ENCODE results near the gene TEX53. TPM values are rescaled to one million over a fixed set of nuclear protein-coding genes. Genes with fewer than 3 reads are reported as not detected.

Gene TEX53
- total and polyA plus RNA-seq, 10 of the 15 experiments (the other 5 are each of a cell fraction or from before 2014, with no cell fraction given): not detected

DNA sequence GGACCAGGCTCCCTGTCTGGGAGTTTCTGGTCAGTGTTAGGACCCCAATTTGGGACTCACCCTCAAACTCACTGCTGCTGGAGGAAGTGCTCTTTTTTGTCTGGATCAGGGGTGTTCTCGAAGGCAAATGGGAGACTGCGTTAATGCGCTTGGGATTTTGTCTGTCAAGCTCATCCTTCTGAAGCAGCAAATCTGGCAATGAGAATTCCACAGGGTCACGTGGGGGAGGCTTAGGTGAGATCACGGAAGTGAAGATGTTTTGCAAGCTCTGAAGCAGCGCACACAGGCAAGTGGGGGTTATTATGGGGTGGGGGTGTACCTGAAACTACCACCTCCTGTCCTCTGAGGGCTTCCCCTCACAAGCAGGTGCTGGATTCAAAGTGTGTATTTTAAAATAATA lies 10.5 kb upstream of the TEX53 start:
- ChIA-PET POLR2A (interaction anchor here (0.6 to 0.7 kb wide), 4 partner anchors 11 to 574 kb away, joined by 3 to 5 read pairs (median 3); no protein-coding TSS in a partner anchor), CTCF (interaction anchor here (1.5 to 14.0 kb wide), 4 partner anchors 10 to 67 kb away, joined by 4 to 135 read pairs (median 24); partner anchors contain the start of gene TEX48), SMC1A (ENCODE audit: uncharacterized antibody, unreplicated experiment) (interaction anchor here (0.5 to 1.1 kb wide), 4 partner anchors 11 to 268 kb away, joined by 3 to 4 read pairs (median 3); no protein-coding TSS in a partner anchor), RAD21 (ENCODE audit: unreplicated experiment) (interaction anchor here (1.3 kb wide), 1 partner anchor 10 kb away, joined by 3 read pairs; no protein-coding TSS in a partner anchor)
- WGBS (ENCODE audit: insufficient coverage, insufficient replicate concordance, low lambda C conversion rate, missing lambda C conversion rate): 38% methylated on average over 6 of the region's 6 CpGs
- Histone ChIP-seq H3K9ac (ENCODE audit: control insufficient read depth, insufficient read depth, low read length) (no peak overlapping the region), H3K4me3 (no peak overlapping the region), H2AFZ (ENCODE audit: control insufficient read depth, low read depth, low read length) (no peak overlapping the region), H3K79me2 (ENCODE audit: control insufficient read depth, insufficient read depth, low read length) (no peaks in the 10 kb centered on the region), H3K27me3 (replicated peaks in 1 of 2; ENCODE audit: control insufficient read depth in 2 of 2, insufficient read depth in 2 of 2, low read length in 1 of 2) (no peaks in the 10 kb centered on the region; a peak in 1 of 4 replicates), H4K20me1 (ENCODE audit: control insufficient read depth, insufficient read depth) (no peaks in the 10 kb centered on the region), H3K36me3 (ENCODE audit: control insufficient read depth in 2 of 2, insufficient read depth in 2 of 2, low read length in 1 of 2) (no peaks in the 10 kb centered on the region), H3K4me1 (ENCODE audit: control insufficient read depth, insufficient read depth, low read length) (no peaks in the 10 kb centered on the region), H3K4me2 (ENCODE audit: control insufficient read depth, insufficient read depth) (no peak overlapping the region), H3K9me3 (replicated peaks; ENCODE audit: control insufficient read depth, insufficient read depth, low read length) (no peaks in the 10 kb centered on the region), H3K27ac (ENCODE audit: control insufficient read depth, insufficient read depth) (no peak overlapping the region)
- FAIRE-seq (no peak), DNase-seq (ENCODE audit: low read depth, low spot score) (no peak), ATAC-seq (no peak)
- intact Hi-C loops (cut with micrococcal nuclease; ENCODE audit: unreplicated experiment): no loop called here
- TF ChIP-seq, protein P1, sequence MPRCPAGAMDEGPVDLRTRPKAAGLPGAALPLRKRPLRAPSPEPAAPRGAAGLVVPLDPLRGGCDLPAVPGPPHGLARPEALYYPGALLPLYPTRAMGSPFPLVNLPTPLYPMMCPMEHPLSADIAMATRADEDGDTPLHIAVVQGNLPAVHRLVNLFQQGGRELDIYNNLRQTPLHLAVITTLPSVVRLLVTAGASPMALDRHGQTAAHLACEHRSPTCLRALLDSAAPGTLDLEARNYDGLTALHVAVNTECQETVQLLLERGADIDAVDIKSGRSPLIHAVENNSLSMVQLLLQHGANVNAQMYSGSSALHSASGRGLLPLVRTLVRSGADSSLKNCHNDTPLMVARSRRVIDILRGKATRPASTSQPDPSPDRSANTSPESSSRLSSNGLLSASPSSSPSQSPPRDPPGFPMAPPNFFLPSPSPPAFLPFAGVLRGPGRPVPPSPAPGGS (IDR thresholded peaks at IDR 0.05; ENCODE audit: borderline replicate concordance, insufficient read depth, low read depth, low read length, poor library complexity, severe bottlenecking): no peak
- TF ChIP-seq, protein P2, sequence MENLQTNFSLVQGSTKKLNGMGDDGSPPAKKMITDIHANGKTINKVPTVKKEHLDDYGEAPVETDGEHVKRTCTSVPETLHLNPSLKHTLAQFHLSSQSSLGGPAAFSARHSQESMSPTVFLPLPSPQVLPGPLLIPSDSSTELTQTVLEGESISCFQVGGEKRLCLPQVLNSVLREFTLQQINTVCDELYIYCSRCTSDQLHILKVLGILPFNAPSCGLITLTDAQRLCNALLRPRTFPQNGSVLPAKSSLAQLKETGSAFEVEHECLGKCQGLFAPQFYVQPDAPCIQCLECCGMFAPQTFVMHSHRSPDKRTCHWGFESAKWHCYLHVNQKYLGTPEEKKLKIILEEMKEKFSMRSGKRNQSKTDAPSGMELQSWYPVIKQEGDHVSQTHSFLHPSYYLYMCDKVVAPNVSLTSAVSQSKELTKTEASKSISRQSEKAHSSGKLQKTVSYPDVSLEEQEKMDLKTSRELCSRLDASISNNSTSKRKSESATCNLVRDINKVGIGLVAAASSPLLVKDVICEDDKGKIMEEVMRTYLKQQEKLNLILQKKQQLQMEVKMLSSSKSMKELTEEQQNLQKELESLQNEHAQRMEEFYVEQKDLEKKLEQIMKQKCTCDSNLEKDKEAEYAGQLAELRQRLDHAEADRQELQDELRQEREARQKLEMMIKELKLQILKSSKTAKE (IDR thresholded peaks at IDR 0.05; ENCODE audit: low read depth, poor library complexity, severe bottlenecking): no peak
- TF ChIP-seq IKZF2 (IDR thresholded peaks at IDR 0.05) (no peak), TCF12 (IDR thresholded peaks at IDR 0.05; ENCODE audit: low read depth, low read length) (no peak), KLF5 (IDR thresholded peaks at IDR 0.05; ENCODE audit: partially characterized antibody) (no peak), STAT1 (conservative IDR thresholded peaks at IDR 0.05) (no peak), TAF1 (IDR thresholded peaks at IDR 0.05; ENCODE audit: borderline replicate concordance, low read depth, low read length) (no peak), EED (IDR thresholded peaks at IDR 0.05; ENCODE audit: low read depth) (no peak), CHD1 (IDR thresholded peaks at IDR 0.05; ENCODE audit: low read depth, low read length) (no peak), RAD51 (IDR thresholded peaks at IDR 0.05) (no peak), SPI1 (IDR thresholded peaks at IDR 0.05; ENCODE audit: borderline replicate concordance, insufficient read depth, low read depth, low read length) (no peak)
- TF ChIP-seq, protein P3, sequence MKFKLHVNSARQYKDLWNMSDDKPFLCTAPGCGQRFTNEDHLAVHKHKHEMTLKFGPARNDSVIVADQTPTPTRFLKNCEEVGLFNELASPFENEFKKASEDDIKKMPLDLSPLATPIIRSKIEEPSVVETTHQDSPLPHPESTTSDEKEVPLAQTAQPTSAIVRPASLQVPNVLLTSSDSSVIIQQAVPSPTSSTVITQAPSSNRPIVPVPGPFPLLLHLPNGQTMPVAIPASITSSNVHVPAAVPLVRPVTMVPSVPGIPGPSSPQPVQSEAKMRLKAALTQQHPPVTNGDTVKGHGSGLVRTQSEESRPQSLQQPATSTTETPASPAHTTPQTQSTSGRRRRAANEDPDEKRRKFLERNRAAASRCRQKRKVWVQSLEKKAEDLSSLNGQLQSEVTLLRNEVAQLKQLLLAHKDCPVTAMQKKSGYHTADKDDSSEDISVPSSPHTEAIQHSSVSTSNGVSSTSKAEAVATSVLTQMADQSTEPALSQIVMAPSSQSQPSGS (IDR thresholded peaks at IDR 0.05; ENCODE audit: low read length): no peak
- BruUV-seq (replicated peaks): no TSS peak
- in situ Hi-C loops (cut with MboI): no loop called here

Data from GM12878 (cell line).